ENCODE results near the gene TLE1.
"Not testable (repeated sequence)": the region's sequence is repeated elsewhere in the genome, so short reads cannot be mapped to it uniquely, and the experiment has no call there.

The TLE1 gene

GRCh38 chr9:81600631-81601030 lies 88.7 kb downstream of the TLE1 start:
- no peak for DNase-seq (ENCODE audit: low read depth in 3 of 3)

GRCh38 chr9:81599837-81600236 lies 89.5 kb downstream of the TLE1 start:
- DNase-seq (ENCODE audit: low read depth in 3 of 3), result no peak

- DNase-seq (ENCODE audit: low read depth in 3 of 3), result no peak
Observed at GRCh38 chr9:81598811-81599210, 90.5 kb downstream of the TLE1 start.

- DNase-seq (ENCODE audit: low read depth in 3 of 3), result no peak
Observed at GRCh38 chr9:81598123-81598497, 91.2 kb downstream of the TLE1 start.

GRCh38 chr9:81597419-81598122 lies 91.8 kb downstream of the TLE1 start:
- DNase-seq (ENCODE audit: low read depth in 3 of 3), result no peak

GRCh38 chr9:81596679-81597418 lies 92.5 kb downstream of the TLE1 start:
- no peak for DNase-seq (ENCODE audit: low read depth in 3 of 3)

- no peak for DNase-seq (ENCODE audit: low read depth in 3 of 3)
Observed at GRCh38 chr9:81595887-81596543, 93.3 kb downstream of the TLE1 start.

- DNase-seq (ENCODE audit: low read depth in 3 of 3), result not testable (repeated sequence)
Observed at GRCh38 chr9:81595293-81595692, 94.1 kb downstream of the TLE1 start.

- no peak for DNase-seq (ENCODE audit: low read depth in 3 of 3)
Observed at GRCh38 chr9:81594415-81594814, 94.9 kb downstream of the TLE1 start.

GRCh38 chr9:81592887-81593266 lies 96.5 kb downstream of the TLE1 start:
- DNase-seq (ENCODE audit: low read depth in 3 of 3), result no peak

- DNase-seq (ENCODE audit: low read depth in 3 of 3), result no peak
Observed at GRCh38 chr9:81591791-81592190, 97.6 kb downstream of the TLE1 start.

GRCh38 chr9:81590688-81591087 lies 98.7 kb downstream of the TLE1 start:
- no peak for DNase-seq (ENCODE audit: low read depth in 3 of 3)

- DNase-seq (ENCODE audit: low read depth in 3 of 3), result no peak
Observed at GRCh38 chr9:81589819-81590218, 99.5 kb downstream of the TLE1 start.

GRCh38 chr9:81589392-81589791 lies 100.0 kb downstream of the TLE1 start:
- DNase-seq (ENCODE audit: low read depth in 3 of 3), result no peak

GRCh38 chr9:81588148-81588871 lies 101.0 kb downstream of the TLE1 start:
- no peak for DNase-seq (ENCODE audit: low read depth in 3 of 3)

- DNase-seq (ENCODE audit: low read depth in 3 of 3), result no peak
Observed at GRCh38 chr9:81586786-81587185, 102.6 kb downstream of the TLE1 start.

- no peak for DNase-seq (ENCODE audit: low read depth in 3 of 3)
Observed at GRCh38 chr9:81585191-81585763, 104.1 kb downstream of the TLE1 start.

GRCh38 chr9:81584099-81584498 lies 105.2 kb downstream of the TLE1 start:
- no peak for DNase-seq (ENCODE audit: low read depth in 3 of 3)

- no peak for DNase-seq (ENCODE audit: low read depth in 3 of 3)
Observed at GRCh38 chr9:81581986-81582385, 107.4 kb downstream of the TLE1 start.

GRCh38 chr9:81579381-81579780 lies 110.0 kb downstream of the TLE1 start:
- DNase-seq (ENCODE audit: low read depth in 3 of 3), result no peak

GRCh38 chr9:81578606-81579005 lies 110.7 kb downstream of the TLE1 start:
- DNase-seq (ENCODE audit: low read depth in 3 of 3), result no peak

- DNase-seq (ENCODE audit: low read depth in 3 of 3), result no peak
Observed at GRCh38 chr9:81575956-81576355, 113.4 kb downstream of the TLE1 start.
